HG02970 (cell line): Measurements from ENCODE around the gene ZBTB7A.

Experiments
- ATAC-seq: cut with Tn5 transposase; IDR thresholded peaks from one replicate; pipeline ENCODE4 v1.9.1; 2021; ENCODE audit warnings: mild to moderate bottlenecking, moderate library complexity, moderate number of reproducible peaks; ENCODE audit not compliant: unreplicated experiment, low FRiP score

Gene ZBTB7A

GRCh38 chr19:4066682-4067395 is at the start of gene ZBTB7A:
TSS of gene ZBTB7A (minus strand) at chr19:4066899. CDS start at chr19:4055232, 11,667 bp downstream.
- ATAC-seq, result no peak

GRCh38 chr19:4115818-4116385 is 49.2 kb upstream of the ZBTB7A start:
- ATAC-seq, result no peak

- ATAC-seq, result no peak
These were observed 48.5 kb upstream of the ZBTB7A start for GRCh38 chr19:4115050-4115817.

- ATAC-seq, result no peak
These were observed 47.5 kb upstream of the ZBTB7A start for GRCh38 chr19:4114181-4114580.

GRCh38 chr19:4113398-4114088 is 46.8 kb upstream of the ZBTB7A start:
- ATAC-seq, result no peak

GRCh38 chr19:4112367-4112766 is 45.7 kb upstream of the ZBTB7A start:
- no peak for ATAC-seq

- no peak for ATAC-seq
These were observed 42.9 kb upstream of the ZBTB7A start for GRCh38 chr19:4109626-4109945.

- ATAC-seq, result no peak
These were observed 42.3 kb upstream of the ZBTB7A start for GRCh38 chr19:4108767-4109625.

GRCh38 chr19:4103080-4103433 is 36.4 kb upstream of the ZBTB7A start:
- ATAC-seq, result no peak

- no peak for ATAC-seq
These were observed 35.8 kb upstream of the ZBTB7A start for GRCh38 chr19:4102339-4103079.

GRCh38 chr19:4101496-4101770 is 34.7 kb upstream of the ZBTB7A start:
- no peak for ATAC-seq

GRCh38 chr19:4100647-4101495 is 34.2 kb upstream of the ZBTB7A start:
- ATAC-seq, result no peak

- no peak for ATAC-seq
These were observed 32.5 kb upstream of the ZBTB7A start for GRCh38 chr19:4099041-4099764.

- no peak for ATAC-seq
These were observed 31.8 kb upstream of the ZBTB7A start for GRCh38 chr19:4098493-4098892.

GRCh38 chr19:4097501-4097900 is 30.8 kb upstream of the ZBTB7A start:
- no peak for ATAC-seq

GRCh38 chr19:4096049-4096892 is 29.6 kb upstream of the ZBTB7A start:
- no peak for ATAC-seq

- no peak for ATAC-seq
These were observed 28.8 kb upstream of the ZBTB7A start for GRCh38 chr19:4095488-4095844.
